NCI-H82 treated with DMSO at 0.1 percent for 48 hours (cell line): Measurements from ENCODE around the gene NEMP2.

Source experiments
- DNase-seq: peaks from one replicate; lab custom pipeline; 2025; ENCODE audit not compliant: unreplicated experiment; lab: John Stamatoyannopoulos, UW

NEMP2 gene

DNA sequence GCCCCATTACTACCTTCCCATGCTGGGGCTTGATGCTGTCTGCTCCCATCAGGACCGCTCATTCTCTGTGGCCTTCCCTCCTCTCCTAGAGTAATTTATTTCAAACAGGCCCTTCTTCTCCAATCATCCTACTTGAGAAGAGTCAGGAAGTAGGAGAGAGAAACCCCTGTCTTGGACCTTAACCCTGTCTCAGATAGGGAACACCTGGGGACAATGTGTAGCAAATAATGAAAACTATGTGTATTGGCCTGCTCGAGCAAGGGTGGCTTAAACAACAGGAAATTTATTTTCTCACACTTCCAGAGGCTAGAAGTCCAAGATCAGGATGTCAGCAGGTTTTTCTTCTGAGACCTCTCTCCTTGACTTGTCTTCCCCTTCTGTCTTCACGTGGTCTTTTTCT is 26.6 kb upstream of the NEMP2 start:
- DNase-seq = no peak

DNA sequence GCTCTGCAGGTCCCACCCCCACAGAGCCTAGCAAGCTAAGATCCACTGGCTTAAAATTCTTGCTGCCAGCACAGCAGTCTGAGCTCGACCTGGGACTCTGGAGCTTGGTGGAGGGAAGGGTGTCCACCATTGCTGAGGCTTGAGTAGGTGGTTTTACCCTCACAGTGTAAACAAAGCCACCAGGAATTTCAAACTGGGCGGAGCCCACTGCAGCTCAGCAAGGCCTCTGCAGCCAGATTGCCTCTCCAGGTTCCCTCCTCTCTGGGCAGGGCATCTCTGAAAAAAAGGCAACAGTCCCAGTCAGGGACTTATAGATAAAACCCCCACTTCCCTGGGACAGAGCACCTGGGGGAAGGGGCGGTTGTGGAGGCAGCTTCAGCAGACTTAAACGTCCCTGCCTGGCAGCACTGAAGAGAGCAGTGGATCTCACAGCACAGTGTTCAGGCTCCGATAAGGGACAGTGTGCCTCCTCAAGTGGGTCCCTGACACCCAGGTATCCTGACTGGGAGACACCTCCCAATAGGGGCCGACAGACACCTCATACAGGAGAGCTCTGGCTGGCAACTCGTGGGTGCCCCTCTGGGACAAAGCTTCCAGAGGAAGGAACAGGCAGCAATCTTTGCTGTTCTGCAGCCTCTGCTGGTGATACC is 20.0 kb upstream of the NEMP2 start:
- DNase-seq = no peak

DNA sequence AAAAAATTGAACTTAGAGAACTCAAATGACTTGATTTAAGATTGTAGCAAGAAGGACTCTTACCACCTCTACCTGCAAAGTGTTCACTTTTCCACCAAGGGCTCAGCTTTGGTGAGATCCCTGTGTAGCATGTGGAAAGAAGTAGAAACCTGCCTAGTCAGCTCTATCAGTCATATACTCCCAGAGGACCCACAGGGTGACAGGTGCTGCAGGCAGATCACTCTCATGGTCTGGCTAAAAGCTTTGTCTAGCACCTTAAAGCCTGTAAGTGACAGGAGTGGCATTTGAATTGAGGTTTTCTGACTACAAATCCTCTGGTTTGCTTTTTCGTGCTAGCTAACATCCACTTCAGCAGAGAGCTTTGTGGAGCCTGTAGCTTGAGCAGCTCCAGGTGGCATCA is 18.7 kb upstream of the NEMP2 start:
- no peak for DNase-seq

- DNase-seq = no peak
These were observed 17.4 kb upstream of the NEMP2 start for GRCh38 chr2:190551928-190552327.

GRCh38 chr2:190550137-190550536 is 15.6 kb upstream of the NEMP2 start:
- no peak for DNase-seq

GRCh38 chr2:190547886-190548285 is 13.4 kb upstream of the NEMP2 start:
- DNase-seq = peak; percentile 20

- DNase-seq = no peak
These were observed 12.2 kb upstream of the NEMP2 start for GRCh38 chr2:190546734-190547133.

DNA sequence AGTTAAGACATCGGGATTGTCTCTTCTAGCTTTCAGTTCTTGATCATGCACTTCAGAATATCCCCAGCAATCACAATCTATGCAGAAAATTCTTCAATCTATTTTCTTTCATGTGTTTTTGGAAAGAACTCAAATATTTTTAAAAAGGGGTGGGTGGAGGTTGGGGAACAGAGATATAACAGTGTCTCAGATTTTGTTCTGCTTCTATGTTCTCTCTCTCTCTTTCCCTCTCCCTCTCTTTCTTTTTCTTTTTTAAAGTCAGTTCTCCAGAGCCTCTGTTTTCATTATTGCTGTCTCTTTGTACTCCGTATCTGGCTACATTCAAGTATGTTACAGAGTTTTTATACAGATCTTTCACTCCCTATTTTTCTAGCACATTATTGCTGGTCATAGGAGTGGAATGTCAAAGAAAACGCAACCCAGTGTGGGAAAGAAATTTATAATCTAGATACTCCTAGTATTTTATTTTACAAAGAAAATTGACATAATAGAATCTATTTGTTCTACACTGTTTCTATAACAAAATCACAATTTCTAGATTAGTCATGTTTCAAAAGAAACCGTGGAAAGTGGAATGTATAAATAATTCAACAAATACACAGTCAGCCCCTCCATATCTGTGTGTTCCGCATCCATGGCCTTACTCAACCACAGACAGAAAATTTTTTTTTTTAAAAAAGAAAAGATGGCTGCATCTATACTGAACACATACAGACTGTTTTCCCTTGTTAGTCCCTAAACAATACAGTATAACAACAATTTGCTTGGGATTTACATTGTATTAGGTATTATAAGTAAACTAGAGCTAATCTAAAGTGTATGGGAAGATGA is 11.2 kb upstream of the NEMP2 start:
- DNase-seq = no peak

DNA sequence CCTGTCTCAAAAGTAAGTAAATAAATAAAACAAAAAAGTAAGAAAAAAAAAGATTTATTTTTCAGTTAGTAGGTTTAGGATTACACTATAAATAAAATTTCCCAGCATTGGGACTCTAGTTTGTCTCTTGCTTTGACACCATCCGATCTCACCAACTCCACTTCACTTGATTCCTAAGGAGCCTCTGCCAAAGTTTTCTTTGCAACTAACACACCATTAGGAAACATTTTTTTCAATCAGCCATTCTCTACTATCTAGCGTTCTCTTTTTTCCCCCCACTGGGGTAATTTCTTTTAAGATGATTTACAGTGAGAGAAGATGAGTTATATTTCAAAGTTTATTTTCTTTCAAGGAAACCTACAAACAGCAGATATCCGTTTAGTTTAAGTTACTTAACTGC is 10.6 kb upstream of the NEMP2 start:
- DNase-seq = no peak

DNA sequence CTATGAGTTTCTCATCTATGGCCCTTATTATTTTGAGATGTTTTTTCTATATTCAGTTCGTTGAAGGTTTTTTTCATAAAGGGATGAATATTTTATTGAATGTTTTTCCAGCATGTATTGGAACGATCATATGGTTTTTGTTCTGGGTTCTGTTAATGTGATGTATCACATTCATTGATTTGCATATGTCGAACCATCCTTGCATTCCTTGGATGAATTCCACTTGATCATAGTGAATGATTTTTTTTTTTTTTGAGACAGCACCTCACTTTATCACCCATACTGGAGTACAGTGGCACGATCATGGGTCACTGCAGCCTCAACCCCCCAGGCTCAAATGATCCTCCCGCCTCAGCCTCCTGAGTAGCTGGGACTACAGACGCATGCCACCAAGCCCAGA is 5.5 kb upstream of the NEMP2 start:
- DNase-seq = no peak

DNA sequence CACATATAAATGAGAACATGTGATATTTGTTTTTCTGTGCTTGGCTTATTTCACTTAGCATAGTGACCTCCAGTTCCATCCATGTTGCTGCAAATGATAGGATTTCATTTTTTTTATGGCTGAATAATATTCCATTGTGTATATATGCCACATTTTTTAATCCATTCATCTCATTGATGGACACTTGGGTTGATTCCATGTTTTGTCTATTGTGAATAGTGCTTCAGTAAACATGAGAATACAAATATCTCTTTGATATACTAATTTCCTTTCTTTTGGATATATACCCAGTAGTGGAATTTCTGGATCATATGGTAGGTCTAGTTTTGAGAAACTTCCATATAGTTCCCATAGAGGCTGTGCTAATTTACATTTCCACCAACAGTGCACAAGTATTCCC is 3.7 kb upstream of the NEMP2 start:
- DNase-seq = no peak

DNA sequence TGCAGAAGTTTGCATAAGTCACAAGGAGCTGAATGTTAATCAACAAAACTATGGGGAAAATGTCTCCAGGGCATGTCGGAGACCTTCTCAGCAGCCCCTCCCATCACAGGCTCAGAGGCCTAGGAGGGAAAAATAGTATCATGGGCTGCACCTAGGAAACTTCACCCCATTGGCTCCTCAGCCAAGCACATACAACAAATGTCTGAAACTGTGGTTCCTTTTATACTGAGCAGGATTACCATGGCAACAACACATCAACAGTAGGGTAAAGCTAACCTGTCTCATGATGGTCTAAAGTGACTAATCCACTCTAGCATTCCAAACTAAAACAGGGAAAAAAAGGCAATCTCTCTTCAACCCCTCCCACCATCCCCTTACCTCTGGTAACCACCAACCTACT is 3.2 kb upstream of the NEMP2 start:
- DNase-seq = no peak

GRCh38 chr2:190535586-190535985 is 1.1 kb upstream of the NEMP2 start:
- no peak for DNase-seq

DNA sequence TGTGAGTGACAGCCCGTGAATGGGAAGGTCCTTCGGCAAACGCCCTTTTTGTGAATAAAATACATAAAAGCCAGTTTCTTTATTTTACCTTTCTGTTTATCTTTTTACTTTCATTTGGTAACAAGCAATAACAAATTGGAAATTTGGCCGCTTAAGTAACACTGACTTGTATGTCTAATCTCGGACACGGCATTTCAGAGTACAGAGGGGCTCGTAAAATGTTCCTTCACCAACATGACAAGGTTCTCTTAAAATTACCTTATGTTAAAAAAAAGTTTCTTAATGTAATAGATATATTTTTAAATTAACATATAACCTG is 558 bp upstream of the NEMP2 start:
- no peak for DNase-seq

DNA sequence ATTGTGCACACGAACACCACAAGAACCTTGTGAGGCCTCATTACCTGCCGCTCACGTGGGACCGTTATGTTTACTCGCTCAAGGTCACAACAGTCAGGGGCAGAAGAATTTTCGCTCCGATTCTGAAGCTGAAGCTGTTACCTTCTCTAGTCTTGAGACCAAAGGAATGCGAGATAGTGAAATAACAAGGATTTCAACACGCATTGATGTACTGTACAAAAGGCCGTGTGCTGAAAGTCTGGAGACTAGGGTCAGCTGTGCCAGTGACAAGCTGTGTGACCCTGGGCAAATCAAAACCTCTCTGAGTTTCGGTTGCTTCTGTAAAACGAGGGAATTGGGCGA is 583 bp downstream of the NEMP2 start:
- no peak for DNase-seq

DNA sequence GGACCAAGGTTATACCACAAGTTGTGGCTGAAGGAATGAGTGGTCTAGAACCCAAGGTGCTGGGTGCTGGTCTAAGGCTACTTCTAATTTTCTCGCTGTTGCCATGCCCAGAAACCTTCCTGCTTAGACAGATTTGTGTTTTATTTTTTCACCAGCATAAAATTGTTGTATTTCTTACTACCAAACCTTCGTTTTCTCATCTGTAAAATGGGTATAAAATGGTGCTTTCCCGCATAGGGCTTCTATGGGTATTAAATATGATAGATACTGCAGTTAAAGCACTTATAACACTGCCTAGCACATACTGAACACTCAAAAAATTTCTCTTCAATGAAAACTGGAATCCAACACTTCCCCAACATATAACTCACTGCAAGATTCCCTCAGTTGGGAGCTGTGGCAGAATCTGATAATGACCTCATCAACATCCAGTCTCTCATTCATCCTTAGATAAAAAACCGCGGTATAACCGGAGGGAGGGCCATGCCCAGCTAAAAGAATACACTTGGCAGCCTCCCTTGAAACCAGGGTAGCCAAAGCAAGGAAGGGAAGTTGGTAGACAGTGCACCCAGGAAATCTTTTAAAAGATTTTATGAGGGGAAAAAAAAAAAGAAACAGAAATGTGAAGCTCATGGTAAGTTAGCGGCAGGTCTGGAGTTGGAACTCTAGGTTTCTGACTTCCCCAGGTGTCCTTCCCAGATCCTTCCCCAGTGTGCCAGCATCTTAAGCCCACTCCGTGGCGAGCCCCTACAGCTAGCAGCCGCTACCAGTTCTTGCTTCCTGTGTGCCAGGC is 1.2 kb downstream of the NEMP2 start:
- no peak for DNase-seq

DNA sequence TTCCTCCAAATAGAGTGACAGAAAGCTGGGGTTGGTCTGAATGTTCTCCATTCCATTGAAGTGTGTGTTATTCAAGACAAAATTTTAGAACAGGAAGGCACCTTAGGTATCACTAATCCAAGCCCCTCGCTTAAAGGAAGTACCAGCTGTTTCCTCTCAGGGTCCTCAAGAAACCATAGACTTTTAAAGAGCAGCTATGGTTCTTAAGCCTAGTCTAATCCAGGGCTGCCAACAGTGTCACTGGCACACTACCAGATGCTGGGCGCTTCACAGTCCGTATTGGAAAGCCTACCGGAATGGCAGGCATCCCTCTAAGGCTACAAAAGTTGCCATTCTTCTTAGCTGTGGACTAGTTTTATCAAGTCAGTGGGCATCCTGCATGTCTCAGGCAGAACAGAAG is 1.9 kb downstream of the NEMP2 start:
- DNase-seq = no peak

GRCh38 chr2:190530248-190530900 is 4.1 kb downstream of the NEMP2 start:
- DNase-seq = no peak

GRCh38 chr2:190529486-190530247 is 4.9 kb downstream of the NEMP2 start:
- DNase-seq = no peak

GRCh38 chr2:190528521-190529001 is 6.0 kb downstream of the NEMP2 start:
- DNase-seq = no peak

DNA sequence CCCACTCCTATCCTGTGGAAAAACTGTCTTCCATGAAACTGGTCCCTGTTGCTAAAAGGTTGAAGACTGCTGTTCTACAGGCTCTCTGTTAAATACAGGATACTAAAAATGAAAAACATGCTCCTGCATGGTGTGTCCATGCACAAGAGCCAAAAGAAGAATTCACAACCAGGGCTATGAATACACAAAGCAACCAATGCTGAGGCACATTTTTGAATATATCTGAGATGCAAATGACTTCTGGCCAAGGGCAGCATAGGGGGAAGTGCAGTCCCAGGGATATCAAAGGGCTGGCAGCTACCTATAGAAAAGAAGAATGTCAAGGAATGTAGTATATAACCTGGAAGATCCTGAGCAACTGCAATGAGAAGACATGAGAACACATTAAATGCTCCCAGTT is 6.6 kb downstream of the NEMP2 start:
- DNase-seq = no peak
